Calu3 (cell line): ENCODE data around the gene ZSCAN10. TPM values are rescaled to one million over a fixed set of nuclear protein-coding genes. Genes with fewer than 3 reads are reported as not detected.
A peak's percentile ranks its signal among the peaks of the same experiment; 100 is the strongest.

Experiments
- BruUV-seq: library from RNA; stranded (reverse); fragments of 400-500 nt; replicated peaks from 2 replicates; lab custom pipeline; 2021; lab: Mats Ljungman, UMichigan
- CTCF ChIA-PET: fragments of 300-600 bp; sonication (Branson Sonifier 250); formaldehyde crosslinking; loops from one replicate; lab custom pipeline; 2022; ENCODE audit warnings: antibody characterized with exemption; lab: Charles Lee
- DNase-seq: peaks from one replicate; pipeline ENCODE4 v3.0.0; 2022
- H3K27ac Mint-ChIP-seq: one replicate; pipeline ENCODE4 v1.8.0; 2022; ENCODE audit warnings: mixed read lengths; ENCODE audit not compliant: unreplicated experiment
- H3K27me3 Mint-ChIP-seq: one replicate; pipeline ENCODE4 v1.8.0; 2022; ENCODE audit warnings: mixed read lengths; ENCODE audit not compliant: unreplicated experiment
- H3K36me3 Mint-ChIP-seq: one replicate; pipeline ENCODE4 v1.8.0; 2022; ENCODE audit warnings: mild to moderate bottlenecking, moderate library complexity, mixed read lengths; ENCODE audit not compliant: insufficient read depth, unreplicated experiment
- H3K4me1 Mint-ChIP-seq: one replicate; pipeline ENCODE4 v1.8.0; 2022; ENCODE audit warnings: mild to moderate bottlenecking, low read depth, mixed read lengths; ENCODE audit not compliant: unreplicated experiment
- H3K4me3 Mint-ChIP-seq: one replicate; pipeline ENCODE4 v1.8.0; 2022; ENCODE audit warnings: mild to moderate bottlenecking, low read depth, moderate library complexity, mixed read lengths; ENCODE audit not compliant: unreplicated experiment
- H3K9me3 Mint-ChIP-seq: one replicate; pipeline ENCODE4 v1.8.0; 2022; ENCODE audit warnings: low read depth, mixed read lengths; ENCODE audit not compliant: unreplicated experiment
- CTCF ChIP-seq: fragments of 200-600 bp; IDR thresholded peaks from one replicate; pipeline ENCODE4 v1.8.0; 2022; ENCODE audit warnings: antibody characterized with exemption; ENCODE audit not compliant: unreplicated experiment
- intact Hi-C: fragments of 100-400 bp; cut with micrococcal nuclease; formaldehyde crosslinking; loops from one replicate; pipeline ENCODE4 v1.10.0; 2022; ENCODE audit not compliant: unreplicated experiment
- total RNA-seq: library from RNA; stranded (reverse); gene quantifications from 2 replicates; pipeline ENCODE4 v1.2.3, GENCODE V29; 2022

ZSCAN10 gene
- total RNA-seq, 1 experiment from 2014 or later = not detected

GRCh38 chr16:3065742-3066439 is 33.2 kb downstream of the ZSCAN10 start:
- peak overlapping the region; percentile 77 for H3K27ac Mint-ChIP-seq
- intact Hi-C loops = loop anchor here (2.0 kb wide), 1 partner anchor 41 kb away; no protein-coding TSS in a partner anchor
- H3K36me3 Mint-ChIP-seq = peaks cover 16% of the 10 kb centered on the region
- H3K27me3 Mint-ChIP-seq = no peaks in the 10 kb centered on the region
- no peak for DNase-seq
- H3K9me3 Mint-ChIP-seq = peaks cover 2% of the 10 kb centered on the region
- BruUV-seq = TSS peak; percentile 53
- H3K4me1 Mint-ChIP-seq = peaks cover 22% of the 10 kb centered on the region
- no peak for TF ChIP-seq CTCF
- CTCF ChIA-PET = interaction anchor here (1.2 to 1.3 kb wide), 2 partner anchors 12 to 34 kb away, joined by 4 read pairs; no protein-coding TSS in a partner anchor
- peak overlapping the region; percentile 72 for H3K4me3 Mint-ChIP-seq

GRCh38 chr16:3065069-3065741 is 33.9 kb downstream of the ZSCAN10 start, which contains the start of gene IL32:
TSS of gene IL32 (plus strand) at chr16:3065640. CDS start at chr16:3065812, 172 bp downstream.
- intact Hi-C loops = loop anchor here (2.0 kb wide), 1 partner anchor 42 kb away; no protein-coding TSS in a partner anchor
- BruUV-seq = no TSS peak
- CTCF ChIA-PET = interaction anchor here (1.0 to 1.3 kb wide), 3 partner anchors 10 to 34 kb away, joined by 4 read pairs; no protein-coding TSS in a partner anchor
- H3K36me3 Mint-ChIP-seq = peaks cover 16% of the 10 kb centered on the region
- H3K4me1 Mint-ChIP-seq = peaks cover 22% of the 10 kb centered on the region
- peak; percentile 80 for DNase-seq
- H3K27me3 Mint-ChIP-seq = no peaks in the 10 kb centered on the region
- no peak for TF ChIP-seq CTCF
- peak within 1 kb of the TSS; percentile 72 for H3K4me3 Mint-ChIP-seq
- H3K27ac Mint-ChIP-seq = peak within 1 kb of the TSS; percentile 77
- peaks cover 2% of the 10 kb centered on the region for H3K9me3 Mint-ChIP-seq

- Mint-ChIP-seq H3K4me3 (no peak overlapping the region), H3K4me1 (peaks cover 22% of the 10 kb centered on the region), H3K9me3 (peaks cover 2% of the 10 kb centered on the region), H3K27me3 (no peaks in the 10 kb centered on the region), H3K27ac (no peak overlapping the region), H3K36me3 (peaks cover 20% of the 10 kb centered on the region)
- intact Hi-C loops = loop anchor here (2.0 kb wide), 1 partner anchor 43 kb away; no protein-coding TSS in a partner anchor
- DNase-seq = no peak
- BruUV-seq = no TSS peak
- no peak for TF ChIP-seq CTCF
- CTCF ChIA-PET = interaction anchor here (0.7 to 1.1 kb wide), 2 partner anchors 43 to 66 kb away, joined by 3 read pairs; no protein-coding TSS in a partner anchor
Measured at GRCh38 chr16:3063625-3064386, 35.3 kb downstream of the ZSCAN10 start.

- intact Hi-C loops = no loop called here
- peaks cover 22% of the 10 kb centered on the region for H3K4me1 Mint-ChIP-seq
- no peak for TF ChIP-seq CTCF
- H3K4me3 Mint-ChIP-seq = no peak overlapping the region
- BruUV-seq = no TSS peak
- no peak for DNase-seq
- CTCF ChIA-PET = interaction anchor here (0.6 to 1.2 kb wide), 2 partner anchors 43 to 69 kb away, joined by 3 to 7 read pairs; no protein-coding TSS in a partner anchor
- peaks cover 27% of the 10 kb centered on the region for H3K36me3 Mint-ChIP-seq
- peaks cover 2% of the 10 kb centered on the region for H3K9me3 Mint-ChIP-seq
- H3K27me3 Mint-ChIP-seq = no peaks in the 10 kb centered on the region
- H3K27ac Mint-ChIP-seq = no peak overlapping the region
Measured at GRCh38 chr16:3062553-3062952, 36.5 kb downstream of the ZSCAN10 start.
